HG03469 (cell line): Measurements from ENCODE around the gene MXD3.
"Not testable (repeated sequence)": the region's sequence is repeated elsewhere in the genome, so short reads cannot be mapped to it uniquely, and the experiment has no call there.

Source experiments
- ATAC-seq: cut with Tn5 transposase; IDR thresholded peaks from one replicate; pipeline ENCODE4 v1.9.1; 2021; ENCODE audit warnings: mild to moderate bottlenecking, moderate library complexity, moderate number of reproducible peaks; ENCODE audit not compliant: unreplicated experiment

MXD3 gene

GRCh38 chr5:177311723-177312648, at the start of gene MXD3:
Gene MXD3, minus strand, starts transcription at chr5:177311898. Its CDS starts 68 bp downstream, at chr5:177311830.
- ATAC-seq, result peak; percentile 42

- not testable (repeated sequence) for ATAC-seq
These were observed 49.0 kb upstream of the MXD3 start for GRCh38 chr5:177360740-177361139.

GRCh38 chr5:177359860-177360259, 48.2 kb upstream of the MXD3 start:
- no peak for ATAC-seq

- ATAC-seq, result no peak
These were observed 47.8 kb upstream of the MXD3 start for GRCh38 chr5:177359451-177359851.

- no peak for ATAC-seq
These were observed 46.7 kb upstream of the MXD3 start for GRCh38 chr5:177358370-177358819.

- ATAC-seq, result peak; percentile 78
These were observed 46.0 kb upstream of the MXD3 start, which contains the start of gene RGS14 for GRCh38 chr5:177357459-177358351. Gene RGS14, plus strand, starts transcription at chr5:177357924. Its CDS starts 101 bp downstream, at chr5:177358025.

GRCh38 chr5:177357146-177357458, 45.4 kb upstream of the MXD3 start:
- ATAC-seq, result no peak

- ATAC-seq, result no peak
These were observed 45.0 kb upstream of the MXD3 start for GRCh38 chr5:177356746-177357145.

- no peak for ATAC-seq
These were observed 44.1 kb upstream of the MXD3 start for GRCh38 chr5:177355868-177356168.

GRCh38 chr5:177355162-177355867, 43.6 kb upstream of the MXD3 start:
- no peak for ATAC-seq

GRCh38 chr5:177354711-177355110, 43.0 kb upstream of the MXD3 start:
- no peak for ATAC-seq

- no peak for ATAC-seq
These were observed 42.6 kb upstream of the MXD3 start for GRCh38 chr5:177354256-177354655.

- no peak for ATAC-seq
These were observed 41.4 kb upstream of the MXD3 start for GRCh38 chr5:177353093-177353492.

GRCh38 chr5:177351392-177352329, 40.0 kb upstream of the MXD3 start, which contains the start of gene LMAN2:
Gene LMAN2, minus strand, starts transcription at chr5:177351668. Its CDS starts 21 bp downstream, at chr5:177351647.
- peak; percentile 73 for ATAC-seq

GRCh38 chr5:177350776-177351391, 39.2 kb upstream of the MXD3 start:
- no peak for ATAC-seq

GRCh38 chr5:177349762-177350161, 38.1 kb upstream of the MXD3 start:
- no peak for ATAC-seq

GRCh38 chr5:177349362-177349647, 37.6 kb upstream of the MXD3 start:
- ATAC-seq, result no peak

- ATAC-seq, result no peak
These were observed 36.0 kb upstream of the MXD3 start for GRCh38 chr5:177347699-177348098.

GRCh38 chr5:177346820-177347219, 35.1 kb upstream of the MXD3 start:
- no peak for ATAC-seq

GRCh38 chr5:177344891-177345290, 33.2 kb upstream of the MXD3 start:
- ATAC-seq, result no peak
